ENCODE results near the gene TAS2R8.

The TAS2R8 gene, protein sequence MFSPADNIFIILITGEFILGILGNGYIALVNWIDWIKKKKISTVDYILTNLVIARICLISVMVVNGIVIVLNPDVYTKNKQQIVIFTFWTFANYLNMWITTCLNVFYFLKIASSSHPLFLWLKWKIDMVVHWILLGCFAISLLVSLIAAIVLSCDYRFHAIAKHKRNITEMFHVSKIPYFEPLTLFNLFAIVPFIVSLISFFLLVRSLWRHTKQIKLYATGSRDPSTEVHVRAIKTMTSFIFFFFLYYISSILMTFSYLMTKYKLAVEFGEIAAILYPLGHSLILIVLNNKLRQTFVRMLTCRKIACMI

DNA sequence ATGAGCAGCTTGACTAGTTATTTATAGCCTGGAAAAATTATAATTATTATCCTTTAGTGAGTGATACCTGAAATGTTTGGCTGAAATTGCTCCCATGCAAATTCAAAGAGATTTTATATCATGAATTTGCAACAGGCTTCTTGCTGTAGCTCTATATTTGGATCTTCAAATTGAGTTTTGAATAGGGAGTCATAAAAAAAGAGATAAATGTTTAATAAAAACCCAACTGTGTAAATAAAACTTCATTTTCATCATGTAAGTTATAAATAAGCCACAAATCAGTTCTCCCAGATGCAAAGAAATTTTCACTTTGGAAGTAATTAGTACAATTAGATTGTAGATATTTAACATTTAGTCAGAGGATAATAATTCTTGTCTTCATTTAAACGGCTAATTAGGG lies at the start of gene TAS2R8:
TSS of gene TAS2R8 (minus strand) at position 101 of the 400 bp plus-strand sequence. CDS start 306 bp downstream, outside the sequence.
- H3K4me3 ChIP-seq (ENCODE audit: low read depth, low read length), result no peak within 1 kb of the TSS
- H3K27ac ChIP-seq, result no peak within 1 kb of the TSS
- no peaks in the 10 kb centered on the region for H3K27me3 ChIP-seq (replicated peaks)
- DNase-seq, result no peak
- H3K36me3 ChIP-seq (replicated peaks), result no peaks in the 10 kb centered on the region
- TF ChIP-seq, protein P1, sequence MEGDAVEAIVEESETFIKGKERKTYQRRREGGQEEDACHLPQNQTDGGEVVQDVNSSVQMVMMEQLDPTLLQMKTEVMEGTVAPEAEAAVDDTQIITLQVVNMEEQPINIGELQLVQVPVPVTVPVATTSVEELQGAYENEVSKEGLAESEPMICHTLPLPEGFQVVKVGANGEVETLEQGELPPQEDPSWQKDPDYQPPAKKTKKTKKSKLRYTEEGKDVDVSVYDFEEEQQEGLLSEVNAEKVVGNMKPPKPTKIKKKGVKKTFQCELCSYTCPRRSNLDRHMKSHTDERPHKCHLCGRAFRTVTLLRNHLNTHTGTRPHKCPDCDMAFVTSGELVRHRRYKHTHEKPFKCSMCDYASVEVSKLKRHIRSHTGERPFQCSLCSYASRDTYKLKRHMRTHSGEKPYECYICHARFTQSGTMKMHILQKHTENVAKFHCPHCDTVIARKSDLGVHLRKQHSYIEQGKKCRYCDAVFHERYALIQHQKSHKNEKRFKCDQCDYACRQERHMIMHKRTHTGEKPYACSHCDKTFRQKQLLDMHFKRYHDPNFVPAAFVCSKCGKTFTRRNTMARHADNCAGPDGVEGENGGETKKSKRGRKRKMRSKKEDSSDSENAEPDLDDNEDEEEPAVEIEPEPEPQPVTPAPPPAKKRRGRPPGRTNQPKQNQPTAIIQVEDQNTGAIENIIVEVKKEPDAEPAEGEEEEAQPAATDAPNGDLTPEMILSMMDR (IDR thresholded peaks at IDR 0.05; ENCODE audit: low read depth, low read length, missing control alignments), result no peak
- in situ Hi-C loops (cut with HindIII; ENCODE audit: low pct_ligation_motif_present, low sequenced_read_pairs), result no loop called here

GRCh38 chr12:10855807-10856206 lies 48.7 kb upstream of the TAS2R8 start:
- H3K27ac ChIP-seq, result no peak overlapping the region
- TF ChIP-seq, protein P1 (IDR thresholded peaks at IDR 0.05; ENCODE audit: low read depth, low read length, missing control alignments), result no peak
- H3K36me3 ChIP-seq (replicated peaks), result no peaks in the 10 kb centered on the region
- H3K27me3 ChIP-seq (replicated peaks), result no peaks in the 10 kb centered on the region
- H3K4me3 ChIP-seq (ENCODE audit: low read depth, low read length), result no peak overlapping the region
- in situ Hi-C loops (cut with HindIII; ENCODE audit: low pct_ligation_motif_present, low sequenced_read_pairs), result no loop called here
- DNase-seq, result no peak

- H3K4me3 ChIP-seq (ENCODE audit: low read depth, low read length), result no peak overlapping the region
- H3K27ac ChIP-seq, result no peak overlapping the region
- no peaks in the 10 kb centered on the region for H3K36me3 ChIP-seq (replicated peaks)
- no peaks in the 10 kb centered on the region for H3K27me3 ChIP-seq (replicated peaks)
- DNase-seq, result no peak
- in situ Hi-C loops (cut with HindIII; ENCODE audit: low pct_ligation_motif_present, low sequenced_read_pairs), result no loop called here
- TF ChIP-seq, protein P1 (IDR thresholded peaks at IDR 0.05; ENCODE audit: low read depth, low read length, missing control alignments), result no peak
These were observed 46.7 kb upstream of the TAS2R8 start for GRCh38 chr12:10853776-10854175.

DNA sequence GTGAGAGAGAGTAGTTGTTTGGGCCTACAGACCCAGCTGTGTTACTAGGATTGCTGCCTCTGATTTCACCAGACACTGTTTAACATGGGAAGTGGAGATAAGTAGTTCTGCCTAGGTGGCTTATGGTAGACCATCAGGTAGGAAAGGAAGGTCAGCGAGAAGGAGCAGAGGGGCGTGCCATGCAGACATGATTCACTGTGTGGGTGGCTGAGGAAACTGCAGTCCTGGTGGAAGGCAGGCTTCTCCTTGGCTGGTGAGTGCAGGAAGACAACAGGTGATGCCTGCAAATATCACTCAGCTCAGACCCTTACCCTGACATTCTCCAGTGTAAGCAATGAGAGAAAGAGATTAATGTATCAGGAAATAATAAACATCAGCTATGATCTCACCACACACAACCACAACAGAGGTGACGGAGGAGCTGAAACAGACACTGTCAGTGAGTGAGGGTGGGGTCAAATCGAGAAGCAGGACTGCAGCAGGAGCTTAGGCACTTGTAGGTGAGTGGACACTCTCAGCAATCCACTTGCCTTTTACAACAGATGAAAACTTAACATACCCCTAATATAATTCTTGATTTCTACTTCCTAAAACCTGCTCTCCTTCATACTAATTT lies 44.3 kb upstream of the TAS2R8 start:
- no peak overlapping the region for H3K27ac ChIP-seq
- in situ Hi-C loops (cut with HindIII; ENCODE audit: low pct_ligation_motif_present, low sequenced_read_pairs), result no loop called here
- H3K27me3 ChIP-seq (replicated peaks), result no peaks in the 10 kb centered on the region
- H3K36me3 ChIP-seq (replicated peaks), result no peaks in the 10 kb centered on the region
- DNase-seq, result no peak
- TF ChIP-seq, protein P1 (IDR thresholded peaks at IDR 0.05; ENCODE audit: low read depth, low read length, missing control alignments), result no peak
- no peak overlapping the region for H3K4me3 ChIP-seq (ENCODE audit: low read depth, low read length)

DNA sequence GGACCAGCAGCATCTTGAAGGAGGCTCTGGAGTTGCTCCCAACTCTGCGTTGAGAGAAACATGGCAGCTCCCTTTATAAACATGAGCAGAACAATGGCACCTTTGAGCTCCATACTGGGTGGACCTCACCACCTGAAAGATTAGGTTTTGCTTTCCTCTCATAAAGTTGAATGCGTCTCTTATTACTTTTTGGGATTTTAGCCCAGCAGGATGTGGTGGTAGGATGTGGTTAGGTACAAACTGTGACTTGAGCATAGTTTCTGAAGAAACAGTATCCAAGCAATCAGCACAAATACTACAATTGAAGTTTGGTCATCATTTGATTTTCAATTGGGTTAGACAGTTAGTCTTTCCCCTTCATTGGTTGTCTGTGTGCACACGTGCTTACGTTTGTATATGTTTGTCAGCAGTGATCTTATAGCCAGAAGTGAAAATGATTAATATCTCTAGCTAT lies 42.4 kb upstream of the TAS2R8 start, which contains the start of gene PRR4:
TSS of gene PRR4 (minus strand) at position 51 of the 454 bp plus-strand sequence. CDS start at position 13, 38 bp downstream.
- in situ Hi-C loops (cut with HindIII; ENCODE audit: low pct_ligation_motif_present, low sequenced_read_pairs), result no loop called here
- Histone ChIP-seq H3K27me3 (replicated peaks) (no peaks in the 10 kb centered on the region), H3K27ac (no peak within 1 kb of the TSS), H3K36me3 (replicated peaks) (no peaks in the 10 kb centered on the region), H3K4me3 (ENCODE audit: low read depth, low read length) (no peak within 1 kb of the TSS)
- DNase-seq, result no peak
- TF ChIP-seq, protein P1 (IDR thresholded peaks at IDR 0.05; ENCODE audit: low read depth, low read length, missing control alignments), result no peak

Data from brain microvascular endothelial cell (primary cell).